GM12878 (cell line): ENCODE results near the gene PNMT. TPM values are rescaled to one million over a fixed set of nuclear protein-coding genes. Genes with fewer than 3 reads are reported as not detected.

Experiments
- ATAC-seq: fragments of 200-7000 bp; cut with Tn5 transposase; 3 replicates; pipeline ENCODE4 v1.9.1; 2020; ENCODE audit warnings: mild to moderate bottlenecking, moderate library complexity
- BruUV-seq: library from RNA; stranded (reverse); fragments of 400-500 nt; replicated peaks from 2 replicates; lab custom pipeline; 2021; lab: Mats Ljungman, UMichigan
- CTCF ChIA-PET: fragments of 300-600 bp; sonication (Branson Sonifier 250); formaldehyde crosslinking; extraction: SDS; loops from one replicate; lab custom pipeline; 2021; ENCODE audit warnings: inconsistent platforms; lab: Yijun Ruan, JAX
- POLR2A ChIA-PET: fragments of 350-600 bp; formaldehyde crosslinking; extraction: SDS; loops from one replicate; lab custom pipeline; 2021; ENCODE audit warnings: inconsistent platforms; lab: Charles Lee
- RAD21 ChIA-PET: fragments of 300-600 bp; sonication (Branson Sonifier 250); formaldehyde crosslinking; loops from one replicate; lab custom pipeline; 2023; ENCODE audit warnings: antibody characterized with exemption; ENCODE audit not compliant: unreplicated experiment; lab: Charles Lee
- SMC1A ChIA-PET: fragments of 300-600 bp; sonication (Branson Sonifier 250); formaldehyde crosslinking; loops from one replicate; lab custom pipeline; 2023; ENCODE audit not compliant: unreplicated experiment, uncharacterized antibody; lab: Charles Lee
- DNase-seq: peaks from one replicate; pipeline ENCODE4 v3.0.0-alpha.2; 2011; ENCODE audit warnings: low read depth, low spot score
- FAIRE-seq: peaks from 3 replicates; lab custom pipeline; 2011; peaks lifted over from hg19 to GRCh38; lab: Jason Lieb, UNC
- H2AFZ ChIP-seq: 2 replicates; pipeline ENCODE4 v1.6.0; 2011; ENCODE audit warnings: low read depth, low read length, control low read depth; ENCODE audit not compliant: control insufficient read depth
- H3K27ac ChIP-seq: 2 replicates; pipeline ENCODE4 v1.5.1; 2011; ENCODE audit warnings: control low read depth; ENCODE audit not compliant: control insufficient read depth, insufficient read depth
- H3K27me3 ChIP-seq, 2 experiments: replicated peaks in 1 of 2; 2 replicates each; pipeline versions ENCODE4 v1.6.0 to v1.6.1; 2011; ENCODE audit warnings: low read length in 1 of 2; ENCODE audit not compliant: control insufficient read depth in 2 of 2, insufficient read depth in 2 of 2
- H3K36me3 ChIP-seq, 2 experiments: 2 replicates each; pipeline ENCODE4 v1.5.1; 2011; ENCODE audit warnings: low read length in 1 of 2; ENCODE audit not compliant: control insufficient read depth in 2 of 2, insufficient read depth in 2 of 2
- H3K4me1 ChIP-seq: 2 replicates; pipeline ENCODE4 v1.6.1; 2011; ENCODE audit warnings: mild to moderate bottlenecking, low read length, moderate library complexity, mixed read lengths; ENCODE audit not compliant: control insufficient read depth, insufficient read depth
- H3K4me2 ChIP-seq: 2 replicates; pipeline ENCODE4 v1.6.0; 2011; ENCODE audit warnings: control low read depth; ENCODE audit not compliant: control insufficient read depth, insufficient read depth
- H3K4me3 ChIP-seq: fragments of 200-600 bp; sonication (generic); 2 replicates; pipeline ENCODE4 v1.5.1; 2016
- H3K79me2 ChIP-seq: 2 replicates; pipeline ENCODE4 v1.6.0; 2011; ENCODE audit warnings: low read length; ENCODE audit not compliant: control insufficient read depth, insufficient read depth
- H3K9ac ChIP-seq: 2 replicates; pipeline ENCODE4 v1.8.0; 2011; ENCODE audit warnings: low read length, control low read depth, mixed read lengths; ENCODE audit not compliant: control insufficient read depth, insufficient read depth
- H3K9me3 ChIP-seq: replicated peaks from 3 replicates; pipeline ENCODE4 v1.5.1; 2011; ENCODE audit warnings: mild to moderate bottlenecking, low read length; ENCODE audit not compliant: control insufficient read depth, insufficient read depth
- H4K20me1 ChIP-seq: 2 replicates; pipeline ENCODE4 v1.6.0; 2011; ENCODE audit not compliant: control insufficient read depth, insufficient read depth
- BRCA1 ChIP-seq: IDR thresholded peaks from 2 replicates; pipeline ENCODE4 v1.6.1; 2011; ENCODE audit warnings: low read depth, low read length, improper control_type of control experiment
- CBFB ChIP-seq: IDR thresholded peaks from 2 replicates; pipeline ENCODE4 v1.6.1; 2016; ENCODE audit warnings: antibody characterized with exemption, low read depth
- CBX3 ChIP-seq: fragments of 200-600 bp; sonication (generic); IDR thresholded peaks from 2 replicates; pipeline ENCODE4 v1.6.1; 2016; ENCODE audit warnings: low read depth, borderline replicate concordance
- EZH2 ChIP-seq: IDR thresholded peaks from 2 replicates; pipeline ENCODE4 v1.6.1; 2012; ENCODE audit warnings: low read depth, mild to moderate bottlenecking, control low read depth, inconsistent platforms, low read length, borderline replicate concordance; ENCODE audit not compliant: control insufficient read depth
- HCFC1 ChIP-seq: fragments of 150-350 bp; IDR thresholded peaks from 2 replicates; pipeline ENCODE4 v1.6.1; 2014; ENCODE audit warnings: low read length
- IRF4 ChIP-seq: IDR thresholded peaks from 2 replicates; pipeline ENCODE4 v1.6.1; 2011; ENCODE audit warnings: low read depth, low read length
- JUND ChIP-seq: IDR thresholded peaks from 2 replicates; pipeline ENCODE4 v1.6.1; 2012; ENCODE audit warnings: low read depth, mild to moderate bottlenecking, low read length, improper control_type of control experiment, moderate library complexity
- KDM1A ChIP-seq: fragments of 200-600 bp; sonication (generic); IDR thresholded peaks from 2 replicates; pipeline ENCODE4 v1.6.1; 2016; ENCODE audit warnings: borderline replicate concordance
- MEF2B ChIP-seq: fragments of 450-650 bp; IDR thresholded peaks from 2 replicates; pipeline ENCODE4 v1.6.1; 2018; ENCODE audit warnings: mild to moderate bottlenecking, moderate library complexity; ENCODE audit not compliant: partially characterized antibody, poor library complexity, severe bottlenecking
- RELA ChIP-seq: fragments of 450-650 bp; IDR thresholded peaks from 2 replicates; pipeline ENCODE4 v1.8.0; 2014; ENCODE audit warnings: borderline replicate concordance; ENCODE audit not compliant: partially characterized antibody
- TAF1 ChIP-seq: IDR thresholded peaks from 2 replicates; pipeline ENCODE4 v1.6.1; 2011; ENCODE audit warnings: mild to moderate bottlenecking, low read depth, low read length, borderline replicate concordance
- ZNF274 ChIP-seq: IDR thresholded peaks from one replicate; pipeline ENCODE4 v1.8.0; 2011; ENCODE audit not compliant: insufficient read length, insufficient read depth
- ZNF622 ChIP-seq: fragments of 450-650 bp; IDR thresholded peaks from 2 replicates; pipeline ENCODE4 v1.6.1; 2017; ENCODE audit warnings: mild to moderate bottlenecking, inconsistent platforms
- ZZZ3 ChIP-seq: IDR thresholded peaks from 2 replicates; pipeline ENCODE4 v1.6.1; 2011; ENCODE audit warnings: low read depth; ENCODE audit not compliant: control insufficient read depth, insufficient read length
- WGBS: methylation state at CpG from one replicate; pipeline ENCODE4 v1.1.6; 2016; ENCODE audit warnings: low lambda C conversion rate; ENCODE audit not compliant: insufficient replicate concordance, insufficient coverage; ENCODE audit errors: missing lambda C conversion rate; 5-methylcytosine and 5-hydroxymethylcytosine counted together
- in situ Hi-C: fragments of 300-500 bp; cut with MboI; formaldehyde crosslinking; loops from 9 replicates; pipeline ENCODE4 v1.14.3; 2018; ENCODE audit warnings: mixed read lengths
- intact Hi-C: fragments of 100-400 bp; cut with micrococcal nuclease; formaldehyde crosslinking; loops from one replicate; pipeline ENCODE4 v1.14.2; 2022; ENCODE audit not compliant: unreplicated experiment
- polyA plus RNA-seq, 11 experiments: library from polyadenylated mRNA; depleted of rRNA in 4 of 11; unstranded in 6 of 11; stranded (reverse) in 5 of 11; fragments of >200 nt; fragmentation: Nextera tagmentation in 4 of 11; fragmentation: Illumina TruSeq in 1 of 11; extraction: Ambion mirVana in 4 of 11; extraction: Trizol in 1 of 11; gene quantifications; 1 replicate in 1 of 11; 2 replicates in 10 of 11; pipeline versions ENCODE4 v1.2.1 to v1.2.3, GENCODE V29; 2011 to 2016; ENCODE audit warnings: inconsistent platforms in 2 of 11, missing spikeins in 2 of 11, low read depth in 1 of 11
- total RNA-seq, 4 experiments: library from RNA; depleted of rRNA in 3 of 4; stranded (reverse); fragments of >200 nt in 3 of 4; fragmentation: Illumina TruSeq in 1 of 4; extraction: Trizol in 1 of 4; gene quantifications; 2 replicates each; pipeline versions ENCODE4 v1.2.1 to v1.2.3, GENCODE V29; 2013 to 2021
- TF ChIP-seq, protein P1 (sequence below): IDR thresholded peaks from 2 replicates; pipeline ENCODE4 v1.6.1; 2011; ENCODE audit warnings: borderline replicate concordance, low read depth, mild to moderate bottlenecking, moderate library complexity, low read length; ENCODE audit not compliant: insufficient read depth, poor library complexity, severe bottlenecking
- TF ChIP-seq, protein P2 (sequence below): IDR thresholded peaks from 2 replicates; pipeline ENCODE4 v1.6.1; 2012; ENCODE audit warnings: improper control_type of control experiment, low read depth, low read length; ENCODE audit not compliant: insufficient replicate concordance

Gene PNMT
- total and polyA plus RNA-seq, 10 of the 15 experiments (the other 5 are each of a cell fraction or from before 2014, with no cell fraction given): not detected

DNA sequence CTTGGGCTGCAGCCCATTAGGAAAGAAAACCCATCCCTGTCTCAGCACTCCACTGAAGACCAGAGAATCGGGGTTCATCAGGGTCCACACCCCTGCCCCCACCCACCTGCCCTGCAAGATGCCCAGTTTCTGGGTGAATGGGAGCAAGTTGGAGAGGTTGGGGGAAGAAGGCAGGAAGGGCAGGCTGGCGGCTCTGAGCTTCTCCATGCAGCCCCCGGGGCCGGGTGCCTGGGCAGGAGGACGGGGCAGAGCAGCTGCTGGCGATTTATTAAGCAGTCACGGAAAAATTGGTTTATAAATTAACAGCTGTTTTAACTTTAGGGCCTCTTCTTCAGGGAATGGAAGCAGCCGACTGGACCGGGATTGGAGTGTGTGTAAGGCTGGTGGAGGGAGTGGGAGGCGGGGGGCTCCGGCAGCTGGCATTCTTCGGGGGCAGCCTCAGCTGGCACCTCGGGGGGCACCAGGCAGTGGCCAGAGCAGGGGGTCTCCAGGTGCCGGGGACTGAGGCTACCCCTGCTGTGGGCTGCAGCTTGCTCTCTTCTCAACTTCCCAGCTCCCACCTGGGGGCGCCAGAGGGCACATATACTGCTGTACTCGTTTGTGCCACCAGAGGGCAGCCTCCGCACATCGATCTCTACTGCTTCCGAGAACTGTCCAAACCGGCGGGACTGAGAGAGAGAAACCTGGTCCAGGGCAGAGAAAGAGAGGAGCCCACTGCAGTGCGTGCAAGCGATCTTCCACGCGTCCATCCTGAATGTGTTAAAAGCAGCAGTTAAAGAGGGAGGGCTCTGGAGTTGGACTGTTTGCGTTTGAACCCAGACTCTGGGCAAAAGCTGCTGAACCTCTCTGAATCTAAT lies 46.5 kb upstream of the PNMT start:
- ChIA-PET POLR2A (interaction anchor here (0.6 kb wide), 1 partner anchor 702 kb away, joined by 3 read pairs; no protein-coding TSS in a partner anchor), CTCF (interaction anchor here (0.6 to 8.9 kb wide), 60 partner anchors 10 to 994 kb away, joined by 3 to 225 read pairs (median 4); partner anchors contain the start of genes IKZF3, MED1, MIEN1 and PGAP3), SMC1A (interaction anchor here (0.6 to 5.4 kb wide), 18 partner anchors 9 to 665 kb away, joined by 3 to 36 read pairs (median 6); partner anchors contain the start of genes MIEN1, PNMT and PSMD3), RAD21 (interaction anchor here (0.6 to 5.6 kb wide), 28 partner anchors 12 to 465 kb away, joined by 3 to 54 read pairs (median 4); partner anchors contain the start of genes IKZF3, MIEN1, PGAP3 and PSMD3)
- Histone ChIP-seq H3K4me2 (peak overlapping the region; percentile 98), H3K9me3 (no peaks in the 10 kb centered on the region), H3K27ac (no peak overlapping the region), H2AFZ (peak overlapping the region; percentile 93), H3K79me2 (no peaks in the 10 kb centered on the region), H4K20me1 (no peaks in the 10 kb centered on the region), H3K27me3 (peaks cover 3 to 5% of the 10 kb centered on the region in 2 experiments), H3K4me3 (peak overlapping the region; percentile 46; the same call in 1 of the 2 replicates), H3K4me1 (peaks cover 5% of the 10 kb centered on the region), H3K9ac (peak overlapping the region; percentile 14; the same call in 1 of the 2 replicates), H3K36me3 (no peaks in the 10 kb centered on the region)
- DNase-seq (peak; percentile 56), FAIRE-seq (peak; percentile 96), ATAC-seq (peak; percentile 79)
- WGBS: 11% methylated on average over 26 of the region's 26 CpGs
- in situ Hi-C loops: loop anchor here (5.0 kb wide), 2 partner anchors 131 to 361 kb away; partner anchors contain the start of gene PSMD3
- BruUV-seq: no TSS peak
- intact Hi-C loops: loop anchor here (1.0 to 5.0 kb wide), 6 partner anchors 73 to 406 kb away; partner anchors contain the start of genes IKZF3, MIEN1 and PSMD3
- TF ChIP-seq EZH2 (no peak), HCFC1 (peak; percentile 41; the same call in 1 of the 2 replicates), ZZZ3 (no peak), RELA (peak; percentile 46), CBFB (no peak), JUND (no peak), IRF4 (peak; percentile 77), CBX3 (no peak), ZNF274 (no peak), KDM1A (no peak), MEF2B (no peak), BRCA1 (no peak), ZNF622 (no peak), TAF1 (no peak)
- TF ChIP-seq, protein P1, sequence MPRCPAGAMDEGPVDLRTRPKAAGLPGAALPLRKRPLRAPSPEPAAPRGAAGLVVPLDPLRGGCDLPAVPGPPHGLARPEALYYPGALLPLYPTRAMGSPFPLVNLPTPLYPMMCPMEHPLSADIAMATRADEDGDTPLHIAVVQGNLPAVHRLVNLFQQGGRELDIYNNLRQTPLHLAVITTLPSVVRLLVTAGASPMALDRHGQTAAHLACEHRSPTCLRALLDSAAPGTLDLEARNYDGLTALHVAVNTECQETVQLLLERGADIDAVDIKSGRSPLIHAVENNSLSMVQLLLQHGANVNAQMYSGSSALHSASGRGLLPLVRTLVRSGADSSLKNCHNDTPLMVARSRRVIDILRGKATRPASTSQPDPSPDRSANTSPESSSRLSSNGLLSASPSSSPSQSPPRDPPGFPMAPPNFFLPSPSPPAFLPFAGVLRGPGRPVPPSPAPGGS: no peak
- TF ChIP-seq, protein P2, sequence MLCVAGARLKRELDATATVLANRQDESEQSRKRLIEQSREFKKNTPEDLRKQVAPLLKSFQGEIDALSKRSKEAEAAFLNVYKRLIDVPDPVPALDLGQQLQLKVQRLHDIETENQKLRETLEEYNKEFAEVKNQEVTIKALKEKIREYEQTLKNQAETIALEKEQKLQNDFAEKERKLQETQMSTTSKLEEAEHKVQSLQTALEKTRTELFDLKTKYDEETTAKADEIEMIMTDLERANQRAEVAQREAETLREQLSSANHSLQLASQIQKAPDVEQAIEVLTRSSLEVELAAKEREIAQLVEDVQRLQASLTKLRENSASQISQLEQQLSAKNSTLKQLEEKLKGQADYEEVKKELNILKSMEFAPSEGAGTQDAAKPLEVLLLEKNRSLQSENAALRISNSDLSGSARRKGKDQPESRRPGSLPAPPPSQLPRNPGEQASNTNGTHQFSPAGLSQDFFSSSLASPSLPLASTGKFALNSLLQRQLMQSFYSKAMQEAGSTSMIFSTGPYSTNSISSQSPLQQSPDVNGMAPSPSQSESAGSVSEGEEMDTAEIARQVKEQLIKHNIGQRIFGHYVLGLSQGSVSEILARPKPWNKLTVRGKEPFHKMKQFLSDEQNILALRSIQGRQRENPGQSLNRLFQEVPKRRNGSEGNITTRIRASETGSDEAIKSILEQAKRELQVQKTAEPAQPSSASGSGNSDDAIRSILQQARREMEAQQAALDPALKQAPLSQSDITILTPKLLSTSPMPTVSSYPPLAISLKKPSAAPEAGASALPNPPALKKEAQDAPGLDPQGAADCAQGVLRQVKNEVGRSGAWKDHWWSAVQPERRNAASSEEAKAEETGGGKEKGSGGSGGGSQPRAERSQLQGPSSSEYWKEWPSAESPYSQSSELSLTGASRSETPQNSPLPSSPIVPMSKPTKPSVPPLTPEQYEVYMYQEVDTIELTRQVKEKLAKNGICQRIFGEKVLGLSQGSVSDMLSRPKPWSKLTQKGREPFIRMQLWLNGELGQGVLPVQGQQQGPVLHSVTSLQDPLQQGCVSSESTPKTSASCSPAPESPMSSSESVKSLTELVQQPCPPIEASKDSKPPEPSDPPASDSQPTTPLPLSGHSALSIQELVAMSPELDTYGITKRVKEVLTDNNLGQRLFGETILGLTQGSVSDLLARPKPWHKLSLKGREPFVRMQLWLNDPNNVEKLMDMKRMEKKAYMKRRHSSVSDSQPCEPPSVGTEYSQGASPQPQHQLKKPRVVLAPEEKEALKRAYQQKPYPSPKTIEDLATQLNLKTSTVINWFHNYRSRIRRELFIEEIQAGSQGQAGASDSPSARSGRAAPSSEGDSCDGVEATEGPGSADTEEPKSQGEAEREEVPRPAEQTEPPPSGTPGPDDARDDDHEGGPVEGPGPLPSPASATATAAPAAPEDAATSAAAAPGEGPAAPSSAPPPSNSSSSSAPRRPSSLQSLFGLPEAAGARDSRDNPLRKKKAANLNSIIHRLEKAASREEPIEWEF: no peak
